Mucosa of rectum (tissue), 2 donors: ENCODE measurements around the gene CERKL.

Experiments
- H3K27ac ChIP-seq, 2 donors: one replicate each; pipeline ENCODE4 v1.7.0; 2013; ENCODE audit warnings: inconsistent platforms in 2 of 2, low read depth in 2 of 2, low read length in 2 of 2
- H3K27me3 ChIP-seq, 2 donors: one replicate each; pipeline ENCODE4 v1.7.0; 2013; ENCODE audit warnings: low read length in 2 of 2; ENCODE audit not compliant: control insufficient read depth in 2 of 2, insufficient read depth in 2 of 2
- H3K36me3 ChIP-seq, 2 donors: one replicate each; pipeline ENCODE4 v1.7.0; 2013; ENCODE audit warnings: low read length in 2 of 2; ENCODE audit not compliant: control insufficient read depth in 2 of 2, insufficient read depth in 2 of 2
- H3K4me1 ChIP-seq, 2 donors: one replicate each; pipeline ENCODE4 v1.7.0; 2013; ENCODE audit warnings: low read length in 2 of 2, mild to moderate bottlenecking in 1 of 2; ENCODE audit not compliant: control insufficient read depth in 2 of 2, insufficient read depth in 2 of 2
- H3K4me3 ChIP-seq, 2 donors: one replicate each; pipeline ENCODE4 v1.7.0; 2013; ENCODE audit warnings: low read length in 2 of 2
- H3K9ac ChIP-seq, 2 donors: one replicate each; pipeline ENCODE4 v1.7.0; 2013; ENCODE audit warnings: low read length in 2 of 2, low read depth in 1 of 2, mild to moderate bottlenecking in 1 of 2
- H3K9me3 ChIP-seq, 2 donors: one replicate each; pipeline ENCODE4 v1.7.0; 2013; ENCODE audit warnings: low read length in 2 of 2; ENCODE audit not compliant: control insufficient read depth in 2 of 2
- donor health status: healthy.
- donor health status: Normal muscosa, but diverticular disease.

The CERKL gene

DNA sequence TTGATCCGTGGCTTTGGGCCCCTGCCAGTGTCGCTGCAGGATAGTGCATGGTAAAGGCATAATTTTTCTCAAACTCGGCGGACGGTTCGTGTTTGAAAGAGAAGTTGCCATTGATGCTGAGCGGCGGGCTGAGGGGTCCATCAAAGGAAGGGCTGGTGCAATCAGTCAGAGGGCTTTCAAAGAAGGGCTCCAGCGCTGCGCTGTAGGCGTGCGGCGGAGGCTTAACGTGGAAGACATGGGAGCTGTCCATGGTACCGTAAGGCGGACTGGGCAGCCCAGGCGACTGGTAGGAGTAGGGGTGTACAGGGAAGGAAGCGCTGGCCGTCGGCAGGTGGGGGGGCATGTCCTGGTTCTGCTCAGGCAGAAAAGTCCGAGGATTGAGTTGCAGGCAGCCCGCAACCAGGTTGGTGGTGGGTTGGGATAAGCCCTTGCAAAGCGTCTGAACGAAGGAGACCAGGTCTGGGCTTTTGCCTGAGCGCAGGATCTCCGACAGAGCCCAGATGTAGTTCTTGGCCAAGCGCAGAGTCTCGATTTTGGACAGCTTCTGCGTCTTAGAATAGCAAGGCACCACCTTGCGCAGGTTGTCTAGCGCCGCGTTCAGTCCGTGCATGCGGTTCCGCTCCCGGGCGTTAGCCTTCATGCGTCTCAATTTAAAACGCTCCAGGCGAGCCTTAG lies 21.1 kb upstream of the CERKL start:
- Histone ChIP-seq H3K9me3 (peaks cover 0 to 2% of the 10 kb centered on the region in 2 donors), H3K4me1 (peaks cover 0 to 2% of the 10 kb centered on the region in 2 donors), H3K27ac (no peak overlapping the region), H3K27me3 (peaks cover 50 to 53% of the 10 kb centered on the region in 2 donors), H3K36me3 (no peaks in the 10 kb centered on the region), H3K4me3 (no peak overlapping the region), H3K9ac (no peak overlapping the region)

DNA sequence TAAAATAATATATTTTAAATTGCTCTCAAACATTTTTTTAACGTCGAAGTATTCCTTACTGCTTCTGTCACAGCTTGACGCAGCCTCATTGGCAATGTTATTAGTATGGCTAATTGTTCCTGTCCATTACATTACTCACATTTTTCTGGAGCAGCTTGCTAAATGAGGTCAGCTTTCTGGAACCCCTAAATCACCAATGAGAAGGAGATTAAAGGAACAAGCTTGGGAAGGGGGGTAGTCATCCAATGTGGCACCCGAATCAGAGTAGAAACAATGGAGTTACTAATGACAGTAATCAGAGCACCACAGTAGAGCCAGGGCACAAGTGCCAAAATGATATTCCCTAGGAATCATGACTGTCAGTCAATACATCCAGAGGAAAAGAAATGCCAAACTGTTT lies 18.3 kb upstream of the CERKL start:
- no peaks in the 10 kb centered on the region for H3K4me1 ChIP-seq
- no peak overlapping the region for H3K27ac ChIP-seq
- H3K9me3 ChIP-seq = no peaks in the 10 kb centered on the region
- no peaks in the 10 kb centered on the region for H3K36me3 ChIP-seq
- no peak overlapping the region for H3K9ac ChIP-seq
- H3K4me3 ChIP-seq = no peak overlapping the region
- H3K27me3 ChIP-seq = peaks cover 23 to 31% of the 10 kb centered on the region in 2 donors

GRCh38 chr2:181674461-181674860 lies 17.6 kb upstream of the CERKL start:
- H3K9me3 ChIP-seq = no peaks in the 10 kb centered on the region
- H3K9ac ChIP-seq = no peak overlapping the region
- no peak overlapping the region for H3K27ac ChIP-seq
- no peaks in the 10 kb centered on the region for H3K36me3 ChIP-seq
- H3K4me1 ChIP-seq = no peaks in the 10 kb centered on the region
- peaks cover 18 to 25% of the 10 kb centered on the region in 2 donors for H3K27me3 ChIP-seq
- no peak overlapping the region for H3K4me3 ChIP-seq

GRCh38 chr2:181673173-181673572 lies 16.3 kb upstream of the CERKL start:
- no peaks in the 10 kb centered on the region for H3K9me3 ChIP-seq
- no peaks in the 10 kb centered on the region for H3K36me3 ChIP-seq
- no peaks in the 10 kb centered on the region for H3K4me1 ChIP-seq
- H3K27ac ChIP-seq = no peak overlapping the region
- peaks cover 7 to 14% of the 10 kb centered on the region in 2 donors for H3K27me3 ChIP-seq
- H3K4me3 ChIP-seq = no peak overlapping the region
- H3K9ac ChIP-seq = no peak overlapping the region

DNA sequence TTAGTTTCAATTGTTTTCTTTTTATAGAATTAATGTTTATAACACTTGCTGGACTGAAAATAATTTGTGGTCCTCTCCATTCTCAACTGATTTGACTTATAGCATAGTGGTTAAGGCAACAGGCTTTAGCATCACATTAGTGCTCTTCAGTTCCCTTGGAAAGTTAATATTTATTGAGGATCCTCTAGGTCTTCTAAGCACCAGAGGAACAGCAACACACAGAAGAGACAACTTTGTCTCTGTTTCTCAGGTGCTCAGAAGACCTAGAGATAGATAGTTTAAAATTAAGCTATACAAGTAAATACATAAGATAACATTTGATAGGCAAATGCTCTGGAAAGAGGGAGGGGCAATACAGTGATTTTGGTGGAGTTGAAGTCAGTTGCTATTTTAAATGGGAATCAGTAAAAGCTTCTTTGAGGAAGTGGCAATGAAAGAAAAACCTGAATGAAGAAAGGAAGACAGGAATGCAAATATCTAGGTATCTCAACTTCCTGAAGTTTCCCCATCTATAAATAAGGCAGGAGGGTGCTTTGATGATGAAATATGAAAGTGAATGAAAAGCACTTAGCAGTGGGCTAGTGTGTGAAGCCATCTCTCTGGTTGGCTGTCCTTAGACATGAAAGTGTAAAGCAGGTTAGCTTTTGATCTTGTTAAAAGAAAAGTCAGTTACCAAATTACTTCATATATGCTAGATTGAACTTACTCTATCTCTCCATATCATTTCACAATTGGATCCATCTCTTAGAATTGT lies 15.5 kb upstream of the CERKL start:
- Histone ChIP-seq H3K9ac (no peak overlapping the region), H3K36me3 (no peaks in the 10 kb centered on the region), H3K4me3 (no peak overlapping the region), H3K4me1 (no peaks in the 10 kb centered on the region), H3K9me3 (no peaks in the 10 kb centered on the region), H3K27ac (no peak overlapping the region), H3K27me3 (peaks cover under 1 to 7% of the 10 kb centered on the region in 2 donors)

DNA sequence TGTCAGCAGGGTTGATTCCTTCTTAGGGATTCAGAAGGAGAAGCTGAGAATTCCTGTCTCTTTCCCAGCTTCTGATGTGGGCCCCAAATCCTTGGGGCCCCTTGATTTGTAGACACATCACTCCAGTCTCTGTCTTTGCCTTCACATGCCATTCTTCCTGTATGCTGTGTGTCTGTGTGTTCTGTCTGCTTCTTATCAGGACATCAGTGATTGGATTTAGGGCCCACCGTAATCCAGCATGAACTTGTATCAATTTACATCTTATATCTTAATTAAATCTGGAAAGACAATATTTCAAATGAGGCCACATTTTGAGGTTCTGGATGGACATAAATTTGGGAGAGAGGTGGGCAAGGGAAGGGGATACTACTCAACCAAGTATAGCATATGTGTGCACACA lies 13.7 kb upstream of the CERKL start:
- no peak overlapping the region for H3K4me3 ChIP-seq
- no peak overlapping the region for H3K27ac ChIP-seq
- H3K27me3 ChIP-seq = peaks cover 0 to 7% of the 10 kb centered on the region in 2 donors
- no peaks in the 10 kb centered on the region for H3K36me3 ChIP-seq
- H3K9ac ChIP-seq = no peak overlapping the region
- H3K4me1 ChIP-seq = no peaks in the 10 kb centered on the region
- no peaks in the 10 kb centered on the region for H3K9me3 ChIP-seq

DNA sequence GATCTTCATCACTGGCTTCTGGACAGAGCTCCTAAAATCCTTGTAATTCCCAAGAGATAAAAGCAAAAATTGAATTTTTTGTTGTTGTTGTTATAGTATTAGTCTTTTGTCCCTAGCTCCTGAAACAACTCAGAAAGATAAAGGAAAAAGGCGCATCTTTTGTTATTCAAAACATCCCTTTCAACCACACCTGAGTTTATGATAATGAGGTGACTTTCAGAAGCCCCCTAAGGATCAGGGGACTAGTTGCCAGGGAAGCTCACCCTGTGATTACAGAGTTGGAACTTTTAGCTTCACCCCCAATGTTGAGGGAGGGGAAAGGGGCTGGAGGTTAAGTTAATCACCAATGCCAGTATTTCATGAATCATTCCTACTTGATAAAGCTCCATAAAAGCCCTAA lies 10.3 kb upstream of the CERKL start:
- Histone ChIP-seq H3K36me3 (no peaks in the 10 kb centered on the region), H3K4me1 (no peaks in the 10 kb centered on the region), H3K9ac (no peak overlapping the region), H3K4me3 (no peak overlapping the region), H3K9me3 (no peaks in the 10 kb centered on the region), H3K27ac (no peak overlapping the region), H3K27me3 (no peaks in the 10 kb centered on the region)

- H3K27me3 ChIP-seq = peaks cover 3 to 4% of the 10 kb centered on the region in 2 donors
- no peaks in the 10 kb centered on the region for H3K36me3 ChIP-seq
- no peak overlapping the region for H3K9ac ChIP-seq
- H3K27ac ChIP-seq = no peak overlapping the region
- no peak overlapping the region for H3K4me3 ChIP-seq
- no peaks in the 10 kb centered on the region for H3K4me1 ChIP-seq
- no peaks in the 10 kb centered on the region for H3K9me3 ChIP-seq
Measured at GRCh38 chr2:181662287-181662686, 5.4 kb upstream of the CERKL start.

DNA sequence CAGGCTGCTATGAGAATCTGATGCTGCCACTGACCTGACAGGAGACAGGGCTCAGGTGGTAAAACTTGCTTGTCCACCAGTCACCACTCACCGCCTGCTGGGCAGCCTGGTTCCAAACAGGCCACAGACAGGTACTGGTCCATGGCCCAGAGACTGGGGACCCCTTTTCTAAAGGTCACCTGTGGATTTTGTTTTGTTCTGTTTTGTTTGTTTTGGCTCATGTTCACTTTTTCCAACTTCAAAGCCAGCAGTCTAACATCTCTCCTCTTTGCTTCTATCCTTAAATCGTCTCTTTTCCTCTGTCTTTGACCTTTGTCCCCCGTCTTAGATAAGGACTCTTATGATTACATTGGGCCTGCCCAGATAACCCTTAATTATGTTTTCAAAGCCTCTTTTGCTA lies 3.3 kb upstream of the CERKL start:
- H3K27ac ChIP-seq = no peak overlapping the region
- peaks cover 6 to 9% of the 10 kb centered on the region in 2 donors for H3K27me3 ChIP-seq
- H3K9me3 ChIP-seq = no peaks in the 10 kb centered on the region
- H3K4me3 ChIP-seq = no peak overlapping the region
- H3K4me1 ChIP-seq = no peaks in the 10 kb centered on the region
- H3K36me3 ChIP-seq = no peaks in the 10 kb centered on the region
- no peak overlapping the region for H3K9ac ChIP-seq

- peaks cover 6 to 13% of the 10 kb centered on the region in 2 donors for H3K27me3 ChIP-seq
- no peaks in the 10 kb centered on the region for H3K9me3 ChIP-seq
Measured at GRCh38 chr2:181658444-181658843, 1.5 kb upstream of the CERKL start.

More at GRCh38 chr2:181658444-181658843, 1.5 kb upstream of the CERKL start:
- no peaks in the 10 kb centered on the region for H3K36me3 ChIP-seq
- H3K27ac ChIP-seq = no peak overlapping the region
- no peaks in the 10 kb centered on the region for H3K4me1 ChIP-seq
- H3K9ac ChIP-seq = no peak overlapping the region
- no peak overlapping the region for H3K4me3 ChIP-seq
